GM06990 (cell line): ENCODE results near the gene C12orf76.
A peak's percentile ranks its signal among the peaks of the same experiment; 100 is the strongest.
"Not testable (repeated sequence)": the region's sequence is repeated elsewhere in the genome, so short reads cannot be mapped to it uniquely, and the experiment has no call there.

Source experiments
- DNase-seq: peaks from one replicate; pipeline ENCODE4 v3.0.0-alpha.2; 2011; ENCODE audit not compliant: insufficient read length; ENCODE audit errors: extremely low read depth
- H3K27me3 ChIP-seq: replicated peaks from 2 replicates; pipeline ENCODE4 v1.6.0; 2011; ENCODE audit warnings: low read length; ENCODE audit not compliant: control insufficient read depth, insufficient read depth
- H3K36me3 ChIP-seq: 2 replicates; pipeline ENCODE4 v1.5.1; 2011; ENCODE audit warnings: low read length; ENCODE audit not compliant: control insufficient read depth, insufficient read depth
- H3K4me3 ChIP-seq: replicated peaks from 2 replicates; pipeline ENCODE4 v1.5.1; 2011; ENCODE audit warnings: low read depth, mild to moderate bottlenecking, control low read depth, low read length
- CTCF ChIP-seq: IDR thresholded peaks from 2 replicates; pipeline ENCODE4 v1.5.1; 2011; ENCODE audit warnings: low read length, control low read depth, mild to moderate bottlenecking, inconsistent platforms; ENCODE audit not compliant: insufficient read depth, poor library complexity, severe bottlenecking

C12orf76 gene

GRCh38 chr12:110048242-110049027, at the start of gene C12orf76:
C12orf76 (minus strand) TSS chr12:110048522; CDS start chr12:110048495, 27 bp downstream.
- DNase-seq: peak; percentile 92
- Histone ChIP-seq H3K4me3 (peak within 1 kb of the TSS; percentile 86), H3K27me3 (no peaks in the 10 kb centered on the region), H3K36me3 (no peaks in the 10 kb centered on the region)
- peak; percentile 16 for TF ChIP-seq CTCF

- no peaks in the 10 kb centered on the region for H3K36me3 ChIP-seq
- no peak for TF ChIP-seq CTCF
- no peak overlapping the region for H3K4me3 ChIP-seq
- no peak for DNase-seq
- no peaks in the 10 kb centered on the region; the same call in 1 of the 2 replicates for H3K27me3 ChIP-seq
These were observed 45.4 kb upstream of the C12orf76 start for GRCh38 chr12:110093631-110094311.

GRCh38 chr12:110091136-110091711, 42.9 kb upstream of the C12orf76 start:
- Histone ChIP-seq H3K36me3 (no peaks in the 10 kb centered on the region), H3K4me3 (no peak overlapping the region), H3K27me3 (no peaks in the 10 kb centered on the region; the same call in 1 of the 2 replicates)
- DNase-seq: no peak
- TF ChIP-seq CTCF: no peak

GRCh38 chr12:110090266-110091135, 42.2 kb upstream of the C12orf76 start:
- H3K4me3 ChIP-seq: no peak overlapping the region
- no peaks in the 10 kb centered on the region for H3K36me3 ChIP-seq
- H3K27me3 ChIP-seq: no peaks in the 10 kb centered on the region; the same call in 1 of the 2 replicates
- DNase-seq: no peak
- TF ChIP-seq CTCF: no peak

DNA sequence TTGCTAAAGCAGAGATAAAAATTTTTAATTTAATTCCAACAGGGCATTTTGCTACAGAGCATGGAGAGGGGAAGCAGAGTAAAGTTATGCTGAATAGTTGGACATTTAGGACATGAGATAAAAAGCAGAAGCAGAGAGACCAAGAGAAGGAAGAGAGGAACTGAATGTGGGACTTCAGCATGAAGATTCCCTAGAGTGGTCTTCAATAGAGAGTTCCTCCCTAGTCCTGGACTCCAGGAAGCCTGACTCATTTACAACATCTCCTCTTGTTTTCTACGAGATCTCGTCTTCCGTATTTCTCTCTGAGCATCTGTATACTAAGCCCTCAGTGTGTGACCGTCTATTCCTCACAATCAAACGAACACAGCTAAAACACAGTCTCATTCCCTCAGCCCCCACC, 40.6 kb upstream of the C12orf76 start:
- Histone ChIP-seq H3K36me3 (no peaks in the 10 kb centered on the region), H3K27me3 (no peaks in the 10 kb centered on the region; the same call in 1 of the 2 replicates), H3K4me3 (no peak overlapping the region)
- TF ChIP-seq CTCF: no peak
- no peak for DNase-seq

DNA sequence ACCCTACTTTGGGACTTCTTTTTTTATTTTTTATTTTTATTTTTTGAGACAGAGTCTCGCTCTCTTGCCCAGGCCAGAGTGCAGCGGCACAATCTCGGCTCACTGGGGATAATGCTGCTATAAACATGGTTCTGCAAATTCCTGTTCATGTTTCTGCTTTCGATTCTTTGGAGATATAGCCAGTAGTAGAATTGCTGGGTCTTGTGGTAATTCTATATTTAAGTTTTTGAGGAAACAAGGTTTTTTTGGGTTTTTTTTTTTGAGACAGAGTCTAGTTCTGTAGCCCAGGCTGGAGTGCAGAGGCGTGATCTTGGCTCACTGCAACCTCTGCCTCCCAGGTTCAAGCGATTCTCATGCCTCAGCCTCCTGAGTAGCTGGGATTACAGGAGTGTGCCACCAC, 39.9 kb upstream of the C12orf76 start:
- not testable (repeated sequence) for DNase-seq, H3K27me3 ChIP-seq, H3K4me3 ChIP-seq, H3K36me3 ChIP-seq
